Fibroblast of peridontal ligament (primary cell): Measurements from ENCODE around the gene KLF11.

Experiments
- DNase-seq: peaks from one replicate; pipeline ENCODE4 v3.0.0-alpha.2; 2010; ENCODE audit errors: extremely low read depth

KLF11 gene

GRCh38 chr2:10043256-10043905 lies at the start of gene KLF11:
TSS of gene KLF11 (plus strand) at chr2:10043550. CDS start at chr2:10043717, 167 bp downstream.
- peak; percentile 78 for DNase-seq

- DNase-seq: no peak
Measured at GRCh38 chr2:9994462-9994861, 48.9 kb upstream of the KLF11 start.

- no peak for DNase-seq
Measured at GRCh38 chr2:9995059-9995458, 48.3 kb upstream of the KLF11 start.

- no peak for DNase-seq
Measured at GRCh38 chr2:9996321-9996720, 47.0 kb upstream of the KLF11 start.

- no peak for DNase-seq
Measured at GRCh38 chr2:9997936-9998335, 45.4 kb upstream of the KLF11 start.

- no peak for DNase-seq
Measured at GRCh38 chr2:9998916-9999654, 44.3 kb upstream of the KLF11 start.

GRCh38 chr2:9999693-10000092 lies 43.7 kb upstream of the KLF11 start:
- no peak for DNase-seq

GRCh38 chr2:10000541-10000940 lies 42.8 kb upstream of the KLF11 start:
- DNase-seq: no peak

- DNase-seq: peak; percentile 48
Measured at GRCh38 chr2:10001586-10001985, 41.8 kb upstream of the KLF11 start.

GRCh38 chr2:10002109-10002508 lies 41.2 kb upstream of the KLF11 start:
- DNase-seq: no peak

GRCh38 chr2:10002681-10003080 lies 40.7 kb upstream of the KLF11 start:
- DNase-seq: no peak

- DNase-seq: no peak
Measured at GRCh38 chr2:10003206-10004125, 39.9 kb upstream of the KLF11 start.

- no peak for DNase-seq
Measured at GRCh38 chr2:10004401-10004800, 38.9 kb upstream of the KLF11 start.

- no peak for DNase-seq
Measured at GRCh38 chr2:10004836-10005235, 38.5 kb upstream of the KLF11 start.

GRCh38 chr2:10005461-10006235 lies 37.7 kb upstream of the KLF11 start:
- no peak for DNase-seq

GRCh38 chr2:10006236-10007161 lies 36.9 kb upstream of the KLF11 start:
- no peak for DNase-seq

- DNase-seq: no peak
Measured at GRCh38 chr2:10007435-10007834, 35.9 kb upstream of the KLF11 start.

- peak; percentile 45 for DNase-seq
Measured at GRCh38 chr2:10007921-10008808, 35.2 kb upstream of the KLF11 start.

- no peak for DNase-seq
Measured at GRCh38 chr2:10008809-10009176, 34.6 kb upstream of the KLF11 start.
